ENCODE data around the gene CD82.
A peak's percentile ranks its signal among the peaks of the same experiment; 100 is the strongest.
"Not testable (repeated sequence)": the region's sequence is repeated elsewhere in the genome, so short reads cannot be mapped to it uniquely, and the experiment has no call there.

The CD82 gene

GRCh38 chr11:44551456-44552139, 13.9 kb upstream of the CD82 start:
- H3K4me3 ChIP-seq (replicated peaks; ENCODE audit: low read depth, low read length): no peak overlapping the region
- DNase-seq (ENCODE audit: extremely low read depth, low read depth): no peak
- TF ChIP-seq CTCF (IDR thresholded peaks at IDR 0.05; ENCODE audit: low read depth, low read length, missing control alignments): no peak

- DNase-seq (ENCODE audit: extremely low read depth, low read depth): no peak
- TF ChIP-seq CTCF (IDR thresholded peaks at IDR 0.05; ENCODE audit: low read depth, low read length, missing control alignments): no peak
- no peak overlapping the region for H3K4me3 ChIP-seq (replicated peaks; ENCODE audit: low read depth, low read length)
These were observed 10.2 kb upstream of the CD82 start for GRCh38 chr11:44555031-44555800.

GRCh38 chr11:44556735-44557409, 8.6 kb upstream of the CD82 start:
- TF ChIP-seq CTCF (IDR thresholded peaks at IDR 0.05; ENCODE audit: low read depth, low read length, missing control alignments): peak; percentile 69
- no peak for DNase-seq (ENCODE audit: extremely low read depth, low read depth)
- H3K4me3 ChIP-seq (replicated peaks; ENCODE audit: low read depth, low read length): no peak overlapping the region

GRCh38 chr11:44557464-44557863, 8.0 kb upstream of the CD82 start:
- DNase-seq (ENCODE audit: extremely low read depth, low read depth): no peak
- no peak for TF ChIP-seq CTCF (IDR thresholded peaks at IDR 0.05; ENCODE audit: low read depth, low read length, missing control alignments)
- no peak overlapping the region for H3K4me3 ChIP-seq (replicated peaks; ENCODE audit: low read depth, low read length)

- TF ChIP-seq CTCF (IDR thresholded peaks at IDR 0.05; ENCODE audit: low read depth, low read length, missing control alignments): no peak
- no peak for DNase-seq (ENCODE audit: extremely low read depth, low read depth)
- no peak overlapping the region for H3K4me3 ChIP-seq (replicated peaks; ENCODE audit: low read depth, low read length)
These were observed 6.1 kb upstream of the CD82 start for GRCh38 chr11:44559207-44559939.

- not testable (repeated sequence) for H3K4me3 ChIP-seq (replicated peaks; ENCODE audit: low read depth, low read length); DNase-seq (ENCODE audit: extremely low read depth, low read depth)
These were observed 5.5 kb upstream of the CD82 start for GRCh38 chr11:44559940-44560300.

Measured in HFF-Myc (cell line).